Measurements from ENCODE around the gene TMC1.

TMC1 gene

GRCh38 chr9:72721067-72721466 is 199.7 kb downstream of the TMC1 start:
- H3K4me3 ChIP-seq (ENCODE audit: severe bottlenecking): no peak overlapping the region
- H3K4me1 ChIP-seq (ENCODE audit: insufficient read depth, poor library complexity, severe bottlenecking): no peaks in the 10 kb centered on the region
- DNase-seq (ENCODE audit: low spot score) (no peak), ATAC-seq (ENCODE audit: low read depth) (no peak)
- no peaks in the 10 kb centered on the region for H3K9me3 ChIP-seq (ENCODE audit: severe bottlenecking)
- no peak for TF ChIP-seq CTCF (IDR thresholded peaks at IDR 0.05; ENCODE audit: poor library complexity, severe bottlenecking)
- H3K36me3 ChIP-seq (ENCODE audit: low read depth): no peaks in the 10 kb centered on the region
- no peaks in the 10 kb centered on the region for H3K27me3 ChIP-seq (ENCODE audit: insufficient read depth, poor library complexity, severe bottlenecking)
- no peak overlapping the region for H3K27ac ChIP-seq (ENCODE audit: poor library complexity, severe bottlenecking)

DNA sequence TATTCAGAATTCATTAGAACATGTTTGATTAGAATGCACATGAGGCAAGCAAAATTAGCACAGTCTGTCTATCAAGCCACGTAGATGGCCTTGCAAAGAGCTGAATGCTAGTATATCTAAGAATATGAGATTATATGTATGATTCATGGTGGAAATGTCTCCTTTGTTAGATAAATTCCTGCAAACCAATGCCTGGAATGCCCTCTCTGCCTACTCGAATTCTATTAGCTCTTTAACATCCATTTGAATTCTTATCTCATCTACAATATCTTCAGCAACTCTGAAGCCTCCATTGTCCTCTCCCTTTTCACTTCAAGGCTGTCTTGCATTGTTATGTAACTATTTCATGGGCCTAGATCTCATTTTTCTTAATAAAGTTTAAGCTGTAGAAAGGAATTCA is 205.5 kb downstream of the TMC1 start:
- DNase-seq (ENCODE audit: low spot score): no peak
- Histone ChIP-seq H3K4me1 (ENCODE audit: insufficient read depth, poor library complexity, severe bottlenecking) (no peaks in the 10 kb centered on the region), H3K9me3 (ENCODE audit: severe bottlenecking) (no peaks in the 10 kb centered on the region), H3K27ac (ENCODE audit: poor library complexity, severe bottlenecking) (no peak overlapping the region), H3K36me3 (ENCODE audit: low read depth) (no peaks in the 10 kb centered on the region), H3K27me3 (ENCODE audit: insufficient read depth, poor library complexity, severe bottlenecking) (no peaks in the 10 kb centered on the region), H3K4me3 (ENCODE audit: severe bottlenecking) (no peak overlapping the region)
- ATAC-seq (ENCODE audit: low read depth): no peak
- no peak for TF ChIP-seq CTCF (IDR thresholded peaks at IDR 0.05; ENCODE audit: poor library complexity, severe bottlenecking)

GRCh38 chr9:72728031-72728770 is 206.8 kb downstream of the TMC1 start:
- H3K4me1 ChIP-seq (ENCODE audit: insufficient read depth, poor library complexity, severe bottlenecking): no peaks in the 10 kb centered on the region
- H3K4me3 ChIP-seq (ENCODE audit: severe bottlenecking): no peak overlapping the region
- no peaks in the 10 kb centered on the region for H3K36me3 ChIP-seq (ENCODE audit: low read depth)
- no peak overlapping the region for H3K27ac ChIP-seq (ENCODE audit: poor library complexity, severe bottlenecking)
- ATAC-seq (ENCODE audit: low read depth) (no peak), DNase-seq (ENCODE audit: low spot score) (no peak)
- no peaks in the 10 kb centered on the region for H3K27me3 ChIP-seq (ENCODE audit: insufficient read depth, poor library complexity, severe bottlenecking)
- TF ChIP-seq CTCF (IDR thresholded peaks at IDR 0.05; ENCODE audit: poor library complexity, severe bottlenecking): peak; percentile 11
- H3K9me3 ChIP-seq (ENCODE audit: severe bottlenecking): no peaks in the 10 kb centered on the region

GRCh38 chr9:72733895-72734294 is 212.5 kb downstream of the TMC1 start:
- H3K36me3 ChIP-seq (ENCODE audit: low read depth): no peaks in the 10 kb centered on the region
- no peak overlapping the region for H3K27ac ChIP-seq (ENCODE audit: poor library complexity, severe bottlenecking)
- no peak for TF ChIP-seq CTCF (IDR thresholded peaks at IDR 0.05; ENCODE audit: poor library complexity, severe bottlenecking)
- no peaks in the 10 kb centered on the region for H3K9me3 ChIP-seq (ENCODE audit: severe bottlenecking)
- no peak overlapping the region for H3K4me3 ChIP-seq (ENCODE audit: severe bottlenecking)
- H3K4me1 ChIP-seq (ENCODE audit: insufficient read depth, poor library complexity, severe bottlenecking): no peaks in the 10 kb centered on the region
- no peak for DNase-seq (ENCODE audit: low spot score)
- ATAC-seq (ENCODE audit: low read depth): no peak
- H3K27me3 ChIP-seq (ENCODE audit: insufficient read depth, poor library complexity, severe bottlenecking): no peaks in the 10 kb centered on the region

DNA sequence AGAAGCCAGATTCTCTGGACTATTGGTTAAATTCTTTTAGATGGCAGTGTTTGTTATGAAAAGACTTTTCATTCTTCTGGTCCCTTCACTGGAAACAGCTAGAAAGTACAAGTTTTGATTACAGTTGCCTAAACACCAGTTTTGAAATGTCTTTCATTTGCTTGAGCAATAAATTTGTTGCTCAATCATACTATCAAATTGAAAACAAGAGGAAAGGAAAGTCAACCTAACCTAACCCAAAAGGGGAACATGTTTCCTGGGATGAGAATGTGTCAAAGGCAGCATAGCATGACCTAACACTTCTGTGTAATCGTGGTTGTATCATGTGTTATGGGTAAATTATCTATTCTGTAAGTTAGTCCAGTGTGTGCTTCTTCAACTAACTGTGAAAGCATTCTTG is 213.2 kb downstream of the TMC1 start:
- H3K27me3 ChIP-seq (ENCODE audit: insufficient read depth, poor library complexity, severe bottlenecking): no peaks in the 10 kb centered on the region
- H3K9me3 ChIP-seq (ENCODE audit: severe bottlenecking): no peaks in the 10 kb centered on the region

More for the DNA sequence above, 213.2 kb downstream of the TMC1 start:
- ATAC-seq (ENCODE audit: low read depth) (no peak), DNase-seq (ENCODE audit: low spot score) (no peak)
- Histone ChIP-seq H3K4me3 (ENCODE audit: severe bottlenecking) (no peak overlapping the region), H3K27ac (ENCODE audit: poor library complexity, severe bottlenecking) (no peak overlapping the region), H3K36me3 (ENCODE audit: low read depth) (no peaks in the 10 kb centered on the region), H3K4me1 (ENCODE audit: insufficient read depth, poor library complexity, severe bottlenecking) (no peaks in the 10 kb centered on the region)
- TF ChIP-seq CTCF (IDR thresholded peaks at IDR 0.05; ENCODE audit: poor library complexity, severe bottlenecking): no peak
